Activated naive CD4-positive, alpha-beta T cell (primary cell): Measurements from ENCODE around the gene KAZALD1.

Source experiments
- DNase-seq, 4 experiments: peaks; one replicate each; lab custom pipeline; 2025; lab: John Stamatoyannopoulos, UW

Gene KAZALD1, protein sequence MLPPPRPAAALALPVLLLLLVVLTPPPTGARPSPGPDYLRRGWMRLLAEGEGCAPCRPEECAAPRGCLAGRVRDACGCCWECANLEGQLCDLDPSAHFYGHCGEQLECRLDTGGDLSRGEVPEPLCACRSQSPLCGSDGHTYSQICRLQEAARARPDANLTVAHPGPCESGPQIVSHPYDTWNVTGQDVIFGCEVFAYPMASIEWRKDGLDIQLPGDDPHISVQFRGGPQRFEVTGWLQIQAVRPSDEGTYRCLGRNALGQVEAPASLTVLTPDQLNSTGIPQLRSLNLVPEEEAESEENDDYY

DNA sequence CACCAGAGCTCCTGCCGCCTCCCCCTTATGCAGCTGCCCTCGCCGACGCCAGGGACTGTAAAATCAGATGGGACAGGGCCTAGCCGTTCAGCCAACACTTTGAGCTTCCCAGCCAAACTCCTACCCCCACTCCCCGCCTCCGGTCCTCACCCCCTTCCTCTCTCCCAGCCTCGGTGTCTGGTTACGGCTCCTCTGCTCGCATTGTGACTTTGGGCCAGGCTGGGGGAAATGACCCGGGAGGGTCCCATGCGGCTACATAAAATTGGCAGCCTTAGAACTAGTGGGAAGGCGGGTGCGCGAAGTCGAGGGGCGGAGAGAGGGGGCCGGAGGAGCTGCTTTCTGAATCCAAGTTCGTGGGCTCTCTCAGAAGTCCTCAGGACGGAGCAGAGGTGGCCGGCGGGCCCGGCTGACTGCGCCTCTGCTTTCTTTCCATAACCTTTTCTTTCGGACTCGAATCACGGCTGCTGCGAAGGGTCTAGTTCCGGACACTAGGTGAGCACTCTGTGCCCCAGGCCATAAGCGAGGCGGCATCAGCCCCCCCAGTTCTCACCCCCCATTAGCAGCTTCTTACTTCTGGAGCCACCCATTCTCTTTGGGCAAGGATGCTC, at the start of gene KAZALD1:
KAZALD1 (plus strand) TSS at position 366 of the 608 bp plus-strand sequence. CDS start 604 bp downstream, outside the sequence.
- no peak for DNase-seq

DNA sequence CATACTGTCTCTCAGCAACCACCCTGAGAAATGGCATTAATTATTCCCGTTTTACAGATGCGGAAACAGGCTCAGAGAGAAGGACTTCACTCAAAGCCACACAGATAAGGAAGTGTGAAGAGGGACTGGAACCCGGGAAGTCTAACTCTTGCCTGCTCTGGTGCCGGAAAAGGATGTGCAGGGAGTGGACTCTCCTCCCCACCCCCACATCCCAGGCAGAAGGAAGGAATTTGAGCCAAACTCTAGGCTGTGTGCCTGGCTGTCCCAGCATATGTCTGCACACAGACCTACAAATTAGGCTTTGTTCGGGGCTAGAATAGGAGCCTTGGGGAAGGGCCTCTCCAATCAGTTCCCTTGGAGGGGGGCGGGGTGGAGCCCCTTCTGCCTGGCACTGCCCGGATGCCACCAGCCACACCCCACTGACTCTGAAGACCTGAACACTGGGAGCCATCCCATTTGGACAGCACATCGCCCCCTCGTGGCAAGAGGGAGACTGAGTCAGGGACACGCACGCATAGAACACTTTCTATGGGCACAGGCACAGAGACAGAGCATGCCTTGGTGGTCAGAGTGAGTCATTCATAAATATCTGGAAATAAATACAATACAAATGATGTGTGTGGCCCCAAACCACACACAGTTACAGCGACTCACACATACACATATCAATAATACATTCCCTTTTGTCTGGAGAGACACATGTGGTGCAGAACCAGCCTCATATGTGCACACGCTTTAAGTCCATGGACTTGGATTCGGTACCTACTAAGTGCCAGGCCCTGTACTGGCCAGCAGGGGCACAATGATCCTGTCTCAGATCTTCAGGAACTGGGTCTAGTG, 49.0 kb upstream of the KAZALD1 start:
- DNase-seq: peak in 3 of 4 experiments; percentile 48 to 64 (median 48)

DNA sequence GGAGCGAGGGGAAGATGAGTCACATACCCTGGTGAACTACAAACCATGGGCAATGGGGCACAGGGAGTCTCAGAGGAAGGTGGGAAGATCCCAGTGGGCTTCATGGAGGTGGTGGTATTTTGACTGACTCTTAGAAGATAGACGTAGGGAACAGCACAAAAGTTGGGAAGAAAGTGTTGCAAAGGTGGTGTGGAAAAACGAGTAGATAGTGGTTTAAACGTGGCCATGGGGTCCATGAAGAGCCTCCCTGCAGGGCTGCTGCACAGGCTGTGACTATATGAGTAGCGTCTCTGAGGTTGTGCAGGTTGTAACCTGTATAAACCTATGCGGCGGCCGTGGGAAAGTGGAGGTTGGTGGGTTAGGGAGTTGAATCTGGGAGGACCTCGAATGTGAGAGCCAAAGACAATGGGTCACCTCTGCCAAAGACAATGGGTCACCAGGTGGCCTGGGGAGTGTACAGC, 48.4 kb upstream of the KAZALD1 start:
- DNase-seq: no peak

DNA sequence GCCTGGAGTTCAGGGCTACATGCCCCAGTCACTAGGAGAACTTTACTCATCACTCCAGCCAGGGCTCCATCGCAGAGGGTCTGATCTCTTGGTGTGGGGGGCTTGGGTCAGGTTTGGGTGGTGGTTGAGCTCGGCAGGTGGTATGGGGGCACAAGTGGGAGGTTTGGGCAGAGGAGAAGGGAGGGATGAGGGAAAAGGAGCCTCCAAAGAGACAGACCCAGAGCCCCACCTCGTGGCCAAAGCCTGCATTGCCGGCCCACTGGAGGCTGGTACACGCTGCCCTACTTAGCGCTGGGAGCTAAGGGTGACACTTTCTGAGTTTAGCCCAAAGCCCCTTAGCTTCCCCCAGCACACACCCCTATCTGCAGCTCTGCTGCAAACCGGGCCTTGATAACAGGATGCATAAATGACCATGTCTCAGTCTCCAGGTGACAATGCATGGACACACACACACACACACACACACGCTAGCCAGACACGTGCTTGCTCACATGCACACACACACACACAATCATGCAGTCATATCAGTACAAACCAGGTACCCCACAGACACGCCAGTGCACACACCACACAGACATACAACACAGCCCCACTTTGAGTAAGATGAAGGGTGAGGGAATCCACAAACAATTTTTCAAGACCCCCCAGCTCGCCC, 47.4 kb upstream of the KAZALD1 start:
- peak; percentile 32 to 76 (median 58) for DNase-seq

DNA sequence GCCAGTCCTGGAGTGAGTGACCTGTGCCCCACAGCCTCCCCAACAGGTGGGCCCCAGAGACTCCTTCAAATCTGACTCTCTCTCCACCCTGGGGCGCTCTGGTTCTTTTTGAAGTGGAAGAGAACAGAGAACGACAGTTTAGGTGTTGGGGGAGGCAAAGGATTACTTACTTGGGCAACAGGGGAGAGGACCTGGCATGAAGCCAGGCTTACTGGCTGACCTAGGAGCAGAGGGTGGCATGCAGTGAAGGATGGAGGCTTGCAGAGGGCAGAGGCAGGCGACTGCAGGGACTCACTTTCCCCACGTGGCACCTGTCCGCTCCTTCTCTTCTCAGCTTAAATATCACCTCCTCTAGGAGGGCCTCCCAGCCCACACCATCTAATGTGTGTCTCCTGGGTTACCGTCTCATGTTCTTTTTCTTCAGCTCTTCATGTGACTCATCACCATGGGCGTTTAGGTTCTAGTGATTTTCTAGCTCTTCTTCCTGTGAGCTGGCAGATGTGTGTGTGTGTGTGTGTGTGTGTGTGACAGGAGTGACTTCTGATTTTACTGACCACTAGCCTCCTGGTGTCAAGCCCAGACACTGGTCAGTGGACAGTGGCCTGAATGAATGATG, 46.7 kb upstream of the KAZALD1 start:
- DNase-seq: no peak

DNA sequence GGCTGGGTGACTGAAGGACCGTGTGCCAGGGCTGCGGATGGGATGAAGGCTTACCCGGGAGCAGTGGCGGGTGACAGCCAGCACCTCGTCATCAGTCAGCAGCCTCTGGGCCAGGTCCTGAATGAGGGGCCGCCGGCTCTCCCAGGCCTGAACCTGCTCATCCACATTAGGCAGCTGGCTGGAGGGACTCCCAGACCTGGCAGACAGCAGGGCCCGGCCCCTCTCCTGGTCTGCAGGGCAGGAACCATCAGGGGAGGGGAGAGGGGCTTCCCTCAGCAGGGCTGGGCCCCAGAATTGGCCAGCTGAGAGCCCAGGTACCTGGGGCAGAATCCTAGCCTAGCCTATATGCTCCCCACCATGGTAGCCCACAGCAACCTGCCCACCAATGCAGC, 46.2 kb upstream of the KAZALD1 start:
- no peak for DNase-seq

DNA sequence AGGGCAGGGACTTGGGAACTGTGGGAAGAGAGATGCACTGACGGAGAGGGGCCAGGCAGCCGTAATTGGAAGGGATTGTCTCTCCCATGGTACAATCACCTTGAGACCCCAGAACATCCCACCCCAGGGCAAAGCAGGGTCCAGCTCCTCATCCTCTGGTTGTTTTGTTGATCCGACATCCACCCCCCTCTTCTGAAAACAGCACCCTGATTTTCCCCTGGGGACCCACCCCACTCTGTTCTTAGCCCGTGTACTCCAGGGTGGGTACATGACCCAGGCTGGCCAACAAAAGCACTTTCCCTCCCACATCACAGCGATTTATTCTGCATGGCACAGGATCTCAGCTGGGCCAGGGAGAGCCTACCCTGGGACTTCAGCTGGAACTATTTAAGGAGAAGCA, 45.0 kb upstream of the KAZALD1 start:
- DNase-seq: no peak

DNA sequence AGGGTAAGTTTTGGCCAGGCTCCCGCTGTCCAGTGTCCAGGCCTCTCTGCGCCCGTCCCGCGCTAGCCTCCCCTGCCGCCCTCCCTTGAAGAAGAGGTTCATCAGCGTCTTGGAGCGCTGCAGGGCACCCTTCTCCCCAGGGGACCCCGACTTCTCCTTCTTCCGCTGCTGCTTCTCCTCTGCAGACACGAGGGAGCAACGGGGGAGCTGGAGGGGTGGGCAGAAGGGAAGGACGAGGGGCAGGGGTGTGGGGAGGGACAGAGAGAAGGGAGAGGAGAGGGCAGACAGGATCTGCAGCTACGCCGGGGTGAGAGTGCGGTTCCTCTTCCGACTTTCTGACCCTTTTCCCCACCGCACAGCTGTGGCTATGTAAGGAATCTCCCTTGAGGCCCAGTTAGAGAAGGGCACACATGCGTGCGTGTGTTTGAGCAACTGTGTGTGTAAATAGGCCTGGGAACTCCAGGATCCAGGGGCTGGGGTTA, 43.6 kb upstream of the KAZALD1 start:
- no peak for DNase-seq

DNA sequence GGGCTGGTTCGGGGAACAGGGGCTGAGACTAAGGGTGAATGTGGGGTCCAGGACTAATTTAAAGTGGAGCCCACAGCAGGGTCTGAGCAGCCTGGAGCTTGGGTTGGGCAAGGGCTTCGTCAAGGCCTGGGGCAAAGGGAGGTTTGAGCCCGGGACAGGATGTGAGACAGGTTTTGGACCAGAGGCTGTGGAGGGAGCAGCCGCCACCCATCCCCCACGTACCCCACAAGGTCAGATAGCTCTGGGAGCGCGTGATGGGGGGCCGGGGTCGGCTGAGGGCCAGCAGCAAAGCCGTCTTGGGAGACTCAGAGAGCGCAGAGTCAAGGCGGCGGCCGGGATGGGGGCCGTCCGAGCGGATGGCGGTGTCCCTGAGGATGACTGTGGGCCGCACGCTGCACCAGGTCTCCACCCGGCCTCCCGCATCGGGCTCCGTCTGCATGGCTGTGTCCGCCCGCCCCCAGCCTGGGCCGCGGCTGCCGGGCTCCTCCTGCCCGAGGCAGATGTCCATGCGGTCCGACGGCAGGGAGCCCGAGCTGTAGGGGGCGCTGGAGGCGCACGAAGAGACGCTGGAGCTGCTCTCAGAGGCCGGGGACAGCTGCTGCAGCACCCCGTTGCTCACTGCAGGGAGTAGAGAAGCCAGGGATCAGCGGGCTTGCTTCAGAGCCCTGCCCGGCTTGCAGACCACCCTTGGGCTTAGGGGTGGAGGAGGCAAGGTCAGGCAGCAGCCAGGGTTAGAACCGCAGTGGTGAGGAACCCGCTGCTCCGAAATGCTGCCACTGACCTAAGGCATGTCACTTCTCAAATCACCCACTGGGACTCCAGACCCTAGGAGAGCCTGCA, 43.0 kb upstream of the KAZALD1 start:
- DNase-seq: peak; percentile 35 to 57 (median 56)

DNA sequence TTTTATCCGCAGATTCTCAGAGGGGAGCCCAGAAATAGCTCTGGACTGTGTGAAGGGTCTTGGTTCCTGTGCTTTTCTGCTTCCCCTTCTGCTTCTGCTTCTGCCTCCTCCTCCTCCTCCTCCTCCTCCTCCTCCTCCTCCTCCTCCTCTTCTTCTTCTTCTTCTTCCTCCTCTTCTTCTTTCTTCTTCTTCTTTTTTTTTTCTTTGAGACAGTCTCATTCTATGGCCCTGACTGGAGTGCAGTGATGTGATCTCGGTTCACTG, 42.4 kb upstream of the KAZALD1 start:
- DNase-seq: no peak

DNA sequence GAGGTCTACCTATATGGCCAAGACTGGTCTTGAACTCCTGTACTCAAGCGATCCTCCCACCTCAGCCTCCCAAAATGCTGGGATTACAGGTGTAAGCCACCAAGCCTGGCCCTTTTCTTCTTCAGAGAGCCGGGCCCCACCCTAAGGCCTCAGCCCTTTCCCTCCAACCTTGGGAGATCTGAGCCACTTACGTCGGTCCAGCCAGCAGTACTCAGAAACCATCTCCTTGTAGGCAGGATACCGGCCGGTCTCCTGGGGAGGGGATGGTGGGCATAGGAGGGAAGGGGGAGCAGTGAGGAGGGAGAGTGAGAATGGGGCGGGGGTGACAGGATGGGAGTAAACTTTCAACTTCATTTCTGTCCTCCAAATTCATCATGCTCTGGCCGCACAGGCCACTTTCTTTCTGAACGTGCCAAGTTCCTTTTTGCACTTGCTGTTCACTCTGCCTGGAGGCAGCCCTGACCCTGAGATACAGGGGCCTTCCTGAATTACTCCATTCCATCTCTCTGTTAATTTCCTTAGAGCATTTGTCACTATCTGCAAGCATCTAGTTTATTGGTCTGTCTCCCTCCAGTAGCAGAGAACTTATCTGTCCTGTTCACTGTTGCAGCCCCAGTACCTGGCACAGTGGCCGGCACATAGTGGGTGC, 41.2 kb upstream of the KAZALD1 start:
- no peak for DNase-seq

DNA sequence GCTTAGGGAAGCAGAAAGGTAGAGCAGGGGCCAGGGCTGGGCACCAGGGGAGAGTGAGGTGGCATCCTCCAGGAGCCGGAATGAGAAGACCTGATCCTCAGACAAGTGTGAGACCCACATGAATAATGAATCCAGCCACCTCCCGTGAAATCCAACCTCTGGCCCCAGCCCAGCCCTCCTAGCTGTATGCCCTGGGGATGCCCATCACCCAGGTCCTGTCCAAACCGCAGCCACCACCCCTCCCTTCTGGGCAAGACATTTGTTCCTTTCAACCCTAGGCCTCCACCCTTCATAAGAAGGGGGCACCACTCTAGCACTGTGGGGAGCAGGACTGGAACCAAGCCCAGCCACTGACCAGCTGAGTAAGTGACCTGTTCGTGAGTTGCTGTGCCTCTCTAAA, 40.5 kb upstream of the KAZALD1 start:
- no peak for DNase-seq

DNA sequence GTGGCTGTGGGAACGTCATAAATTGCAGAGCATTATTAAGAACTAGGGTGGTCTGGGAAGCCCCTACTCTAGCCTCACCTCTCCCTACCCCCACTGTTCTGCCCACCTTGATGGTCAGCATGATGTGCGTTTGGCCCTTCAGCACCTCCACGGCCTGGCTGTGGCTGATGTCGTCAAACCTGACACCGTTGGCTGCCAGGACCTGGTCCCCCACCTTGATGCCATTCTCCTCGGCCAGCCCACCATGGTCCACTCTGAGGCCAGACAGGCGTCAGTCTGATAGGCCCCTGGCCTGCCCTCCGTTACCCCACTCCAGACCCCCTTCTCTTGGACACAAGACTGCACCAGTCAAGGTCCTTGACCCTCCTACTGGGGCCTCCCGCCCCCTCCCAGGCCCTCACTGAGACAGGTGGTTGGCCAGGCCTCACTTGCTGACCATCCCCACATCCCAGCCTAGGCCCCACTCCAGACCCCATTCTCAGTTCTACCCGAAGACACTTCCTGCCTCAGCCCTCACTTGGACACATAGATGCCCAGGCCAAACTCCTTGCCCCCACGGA, 40.0 kb upstream of the KAZALD1 start:
- no peak for DNase-seq

DNA sequence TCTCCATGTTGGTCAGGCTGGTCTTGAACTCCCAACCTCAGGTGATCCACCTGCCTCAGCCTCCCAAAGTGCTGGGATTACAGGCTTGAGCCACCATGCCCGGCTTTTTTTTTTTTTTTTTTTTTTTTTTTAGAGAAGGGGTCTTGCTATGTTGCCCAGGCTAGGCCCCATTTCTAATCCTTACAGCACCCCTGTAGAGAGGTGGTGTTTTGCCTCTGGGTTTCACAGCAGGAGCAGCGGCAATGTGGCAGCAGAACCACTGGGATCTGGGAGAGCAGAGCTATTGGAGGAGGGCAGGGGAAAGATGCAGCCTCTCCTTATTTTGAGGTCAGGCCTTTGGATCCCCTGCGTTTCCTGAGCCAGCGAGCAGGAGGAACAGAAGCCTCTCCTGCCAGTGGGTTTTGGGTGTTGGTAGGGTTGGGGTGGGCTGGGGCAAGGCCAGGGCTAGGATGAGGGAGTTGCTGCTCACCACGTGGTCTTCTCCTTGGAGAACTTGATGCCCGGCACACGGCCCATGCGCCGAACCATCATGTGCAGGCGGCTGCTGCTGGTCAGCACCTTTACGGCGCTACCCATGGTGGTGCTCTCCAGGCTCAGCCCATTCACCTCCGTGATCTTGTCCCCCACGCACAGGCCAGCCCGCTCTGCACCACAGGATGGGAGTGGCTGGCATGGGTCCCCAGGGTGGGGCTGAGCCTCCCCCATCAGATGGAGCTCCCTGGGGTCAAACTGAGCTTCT, 38.7 kb upstream of the KAZALD1 start:
- DNase-seq: no peak

DNA sequence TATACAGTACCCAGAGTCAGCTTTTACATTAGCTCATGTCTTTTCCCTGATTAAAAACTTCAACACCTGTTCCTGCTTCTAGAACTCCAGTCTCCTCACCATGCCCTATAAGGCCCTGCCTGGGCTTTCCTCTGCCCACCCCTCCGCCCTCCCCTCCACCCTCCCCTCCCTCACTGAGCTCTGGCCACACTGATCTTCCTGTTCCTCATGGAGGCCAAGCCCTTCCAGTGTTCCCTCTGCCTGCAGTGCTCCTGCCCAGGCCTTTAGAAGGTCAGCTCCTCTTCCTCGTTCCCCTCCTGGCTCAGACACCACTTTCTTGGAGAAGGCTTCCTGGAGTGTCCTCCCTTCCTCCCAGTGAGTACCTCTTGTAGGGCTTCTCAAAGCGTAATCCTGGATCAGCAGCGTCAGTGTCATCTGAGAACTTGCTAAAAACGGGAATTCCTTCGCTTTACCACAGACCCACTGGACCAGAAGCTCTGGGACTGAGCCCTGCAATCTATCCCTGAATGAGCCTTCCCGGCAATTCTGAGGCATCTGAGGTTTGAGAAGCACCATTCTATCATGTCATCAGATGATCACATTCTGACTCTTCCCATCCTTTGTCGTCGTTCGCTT, 34.6 kb upstream of the KAZALD1 start:
- DNase-seq: no peak

DNA sequence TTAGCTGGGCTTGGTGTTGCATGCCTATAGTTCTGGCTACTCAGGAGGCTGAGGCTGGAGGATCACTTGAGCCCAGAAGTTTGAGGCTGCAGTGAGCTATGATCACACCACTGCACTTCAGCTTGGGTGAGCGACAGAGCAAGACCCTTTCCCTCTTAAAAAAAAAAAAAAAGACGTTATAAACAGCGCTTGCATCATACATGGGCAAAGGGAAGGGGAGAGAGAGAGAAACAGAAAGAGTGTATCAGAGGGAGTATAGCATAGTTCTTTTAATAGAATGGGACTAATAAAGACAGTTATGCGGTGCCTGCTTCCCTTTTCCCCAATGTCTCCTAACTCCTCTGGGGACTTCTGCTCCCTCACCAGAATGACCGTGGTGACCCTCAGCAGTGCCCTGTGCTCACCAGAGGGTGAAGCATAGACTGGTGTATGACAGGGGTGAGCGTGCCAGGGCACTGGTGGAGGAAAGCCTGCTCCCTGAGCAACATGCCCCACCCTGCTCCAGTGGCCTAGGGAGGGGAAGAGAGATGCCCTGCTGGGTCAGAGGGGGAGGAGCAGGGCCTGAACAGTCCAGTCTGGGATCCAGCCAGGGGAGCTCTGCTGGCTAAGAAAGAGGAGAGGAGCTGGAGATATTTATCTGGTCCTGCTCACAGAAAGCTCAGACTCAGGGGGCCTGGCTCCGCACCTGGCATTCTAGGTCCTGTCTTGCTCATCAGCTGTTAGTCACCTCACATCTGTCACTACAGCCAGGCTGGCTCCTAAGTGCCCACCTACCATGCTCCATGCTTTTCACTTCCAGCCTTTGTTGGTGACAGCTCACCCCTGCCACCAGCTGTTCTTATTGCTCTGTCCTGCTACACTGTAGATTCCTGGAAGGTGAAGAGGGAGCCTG, 33.1 kb upstream of the KAZALD1 start:
- no peak for DNase-seq

DNA sequence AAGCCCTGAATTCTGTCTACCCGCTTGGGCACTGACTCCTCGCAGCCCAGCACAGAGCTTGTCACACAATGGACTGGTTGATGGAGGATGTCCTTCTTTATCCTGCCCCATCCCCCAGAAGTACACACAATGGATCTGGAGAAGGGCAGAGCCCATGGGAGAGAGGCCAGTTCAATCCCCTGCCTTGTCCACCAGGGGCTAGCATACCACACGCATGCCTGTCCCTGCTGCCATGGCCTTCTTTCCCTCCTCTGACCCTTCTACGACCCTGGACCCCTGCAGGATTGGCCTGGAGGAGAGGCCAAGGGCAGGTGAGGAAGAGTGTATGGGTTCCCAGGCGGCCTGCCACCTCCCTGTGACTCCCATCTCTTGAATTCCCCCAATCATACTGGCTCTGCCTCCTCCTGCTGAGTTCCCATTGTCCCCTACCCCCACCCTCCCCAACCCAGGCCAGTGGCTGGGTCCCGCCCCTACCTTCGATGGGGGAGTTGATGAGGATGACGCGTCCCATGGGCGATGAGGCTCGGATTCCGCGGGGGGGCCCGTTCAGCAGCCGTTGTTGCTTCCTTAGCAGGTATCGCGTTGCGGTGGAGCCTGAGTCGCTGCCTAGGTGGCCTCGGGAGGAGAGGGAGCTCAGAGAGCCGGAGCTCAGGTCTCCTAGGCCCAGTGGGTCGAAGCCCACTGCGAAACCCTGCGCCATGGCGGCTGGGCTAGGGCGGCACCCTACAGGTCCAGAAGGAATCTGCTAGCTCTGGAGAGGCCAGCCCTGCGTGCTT, 32.1 kb upstream of the KAZALD1 start:
- DNase-seq: no peak
